ENCODE data around the gene FAM107B. TPM values are rescaled to one million over a fixed set of nuclear protein-coding genes. Genes with fewer than 3 reads are reported as not detected.

Gene FAM107B
- total RNA-seq, 1 donor: 30.0 TPM

- Histone ChIP-seq H4K20me1 (ENCODE audit: insufficient read depth, low read length) (no peaks in the 10 kb centered on the region), H3K27ac (ENCODE audit: low read depth, low read length) (no peak overlapping the region), H3K36me3 (ENCODE audit: insufficient read depth, low read length) (no peaks in the 10 kb centered on the region), H3K27me3 (ENCODE audit: insufficient read depth, low read length) (no peaks in the 10 kb centered on the region), H3K9me3 (ENCODE audit: low read depth, low read length) (no peaks in the 10 kb centered on the region), H3K4me1 (ENCODE audit: insufficient read depth, low read length) (peaks cover 13% of the 10 kb centered on the region), H3K4me3 (ENCODE audit: insufficient read depth, low read length) (no peak overlapping the region), H3K79me2 (ENCODE audit: insufficient read depth, low read length) (no peaks in the 10 kb centered on the region), H3K4me2 (ENCODE audit: insufficient read depth, low read length) (no peak overlapping the region), H2AFZ (ENCODE audit: low read length) (no peak overlapping the region)
- TF ChIP-seq CTCF (IDR thresholded peaks at IDR 0.05; ENCODE audit: extremely low read depth, low read depth, low read length): no peak
- DNase-seq (ENCODE audit: insufficient read length, low spot score, missing footprints): no peak
These were observed 165.5 kb downstream of the FAM107B start for GRCh38 chr10:14609178-14609577.

GRCh38 chr10:14608381-14609001 lies 166.2 kb downstream of the FAM107B start:
- H3K36me3 ChIP-seq (ENCODE audit: insufficient read depth, low read length): no peaks in the 10 kb centered on the region
- H4K20me1 ChIP-seq (ENCODE audit: insufficient read depth, low read length): no peaks in the 10 kb centered on the region
- H3K79me2 ChIP-seq (ENCODE audit: insufficient read depth, low read length): peaks cover 2% of the 10 kb centered on the region
- H3K4me1 ChIP-seq (ENCODE audit: insufficient read depth, low read length): peaks cover 13% of the 10 kb centered on the region
- peak overlapping the region; percentile 37 for H2AFZ ChIP-seq (ENCODE audit: low read length)
- DNase-seq (ENCODE audit: insufficient read length, low spot score, missing footprints): no peak
- no peaks in the 10 kb centered on the region for H3K27me3 ChIP-seq (ENCODE audit: insufficient read depth, low read length)
- no peak overlapping the region for H3K27ac ChIP-seq (ENCODE audit: low read depth, low read length)
- H3K4me2 ChIP-seq (ENCODE audit: insufficient read depth, low read length): no peak overlapping the region
- no peaks in the 10 kb centered on the region for H3K9me3 ChIP-seq (ENCODE audit: low read depth, low read length)
- no peak for TF ChIP-seq CTCF (IDR thresholded peaks at IDR 0.05; ENCODE audit: extremely low read depth, low read depth, low read length)
- H3K4me3 ChIP-seq (ENCODE audit: insufficient read depth, low read length): no peak overlapping the region

GRCh38 chr10:14606633-14607032 lies 168.1 kb downstream of the FAM107B start:
- H4K20me1 ChIP-seq (ENCODE audit: insufficient read depth, low read length): peaks cover 3% of the 10 kb centered on the region
- H3K4me2 ChIP-seq (ENCODE audit: insufficient read depth, low read length): no peak overlapping the region
- H3K36me3 ChIP-seq (ENCODE audit: insufficient read depth, low read length): no peaks in the 10 kb centered on the region
- H3K9me3 ChIP-seq (ENCODE audit: low read depth, low read length): no peaks in the 10 kb centered on the region
- no peak overlapping the region for H3K27ac ChIP-seq (ENCODE audit: low read depth, low read length)
- H3K79me2 ChIP-seq (ENCODE audit: insufficient read depth, low read length): peaks cover 15% of the 10 kb centered on the region
- no peaks in the 10 kb centered on the region for H3K27me3 ChIP-seq (ENCODE audit: insufficient read depth, low read length)
- DNase-seq (ENCODE audit: insufficient read length, low spot score, missing footprints): no peak
- no peak overlapping the region for H2AFZ ChIP-seq (ENCODE audit: low read length)
- H3K4me1 ChIP-seq (ENCODE audit: insufficient read depth, low read length): peaks cover 27% of the 10 kb centered on the region
- no peak for TF ChIP-seq CTCF (IDR thresholded peaks at IDR 0.05; ENCODE audit: extremely low read depth, low read depth, low read length)
- no peak overlapping the region for H3K4me3 ChIP-seq (ENCODE audit: insufficient read depth, low read length)

- Histone ChIP-seq H3K27ac (ENCODE audit: low read depth, low read length) (peak overlapping the region; percentile 75), H4K20me1 (ENCODE audit: insufficient read depth, low read length) (peaks cover 9% of the 10 kb centered on the region), H3K9me3 (ENCODE audit: low read depth, low read length) (no peaks in the 10 kb centered on the region), H2AFZ (ENCODE audit: low read length) (peak overlapping the region; percentile 91), H3K4me1 (ENCODE audit: insufficient read depth, low read length) (peaks cover 28% of the 10 kb centered on the region), H3K4me3 (ENCODE audit: insufficient read depth, low read length) (peak overlapping the region; percentile 77), H3K27me3 (ENCODE audit: insufficient read depth, low read length) (no peaks in the 10 kb centered on the region), H3K4me2 (ENCODE audit: insufficient read depth, low read length) (peak overlapping the region; percentile 93), H3K79me2 (ENCODE audit: insufficient read depth, low read length) (peaks cover 26% of the 10 kb centered on the region), H3K36me3 (ENCODE audit: insufficient read depth, low read length) (no peaks in the 10 kb centered on the region)
- peak; percentile 86 for DNase-seq (ENCODE audit: insufficient read length, low spot score, missing footprints)
- TF ChIP-seq CTCF (IDR thresholded peaks at IDR 0.05; ENCODE audit: extremely low read depth, low read depth, low read length): no peak
These were observed 169.3 kb downstream of the FAM107B start for GRCh38 chr10:14605231-14605925.

Measured in osteoblast (primary cell).